H9 (cell line): ENCODE results near the gene VPS18. TPM values are rescaled to one million over a fixed set of nuclear protein-coding genes. Genes with fewer than 3 reads are reported as not detected.

Experiments
- DNase-seq: peaks from one replicate; pipeline ENCODE4 v3.0.0-alpha.2; 2017
- H2AFZ ChIP-seq: one replicate; pipeline ENCODE4 v1.6.1; 2013; ENCODE audit warnings: mild to moderate bottlenecking, low read length, control low read depth, moderate library complexity
- H2AK5ac ChIP-seq: 2 replicates; pipeline ENCODE4 v1.6.1; 2013; ENCODE audit warnings: low read length, control low read depth, mixed read lengths; ENCODE audit not compliant: insufficient read length
- H2BK120ac ChIP-seq: one replicate; pipeline ENCODE4 v1.6.1; 2013; ENCODE audit warnings: low read depth, mild to moderate bottlenecking, low read length, control low read depth, inconsistent platforms; ENCODE audit not compliant: poor library complexity, severe bottlenecking
- H2BK12ac ChIP-seq: 2 replicates; pipeline ENCODE4 v1.6.1; 2013; ENCODE audit warnings: low read length, control low read depth, mixed read lengths, low read depth; ENCODE audit not compliant: insufficient read length
- H2BK15ac ChIP-seq: 2 replicates; pipeline ENCODE4 v1.6.1; 2013; ENCODE audit warnings: low read depth, low read length, control low read depth
- H2BK20ac ChIP-seq: one replicate; pipeline ENCODE4 v1.6.1; 2013; ENCODE audit warnings: low read depth, mild to moderate bottlenecking, low read length, control low read depth, inconsistent platforms; ENCODE audit not compliant: poor library complexity, severe bottlenecking
- H2BK5ac ChIP-seq: 2 replicates; pipeline ENCODE4 v1.6.1; 2013; ENCODE audit warnings: low read length, control low read depth, mixed read lengths; ENCODE audit not compliant: insufficient read length
- H3K14ac ChIP-seq: 2 replicates; pipeline ENCODE4 v1.6.1; 2013; ENCODE audit warnings: low read length, control low read depth; ENCODE audit not compliant: insufficient read depth
- H3K18ac ChIP-seq: 2 replicates; pipeline ENCODE4 v1.6.1; 2013; ENCODE audit warnings: low read depth, mild to moderate bottlenecking, mixed read lengths, low read length, control low read depth; ENCODE audit not compliant: insufficient read length
- H3K23ac ChIP-seq: 2 replicates; pipeline ENCODE4 v1.6.1; 2013; ENCODE audit warnings: low read length, control low read depth, mixed read lengths, low read depth; ENCODE audit not compliant: insufficient read length
- H3K23me2 ChIP-seq: 2 replicates; pipeline ENCODE4 v1.6.1; 2013; ENCODE audit warnings: low read depth, mild to moderate bottlenecking, mixed read lengths, low read length, control low read depth; ENCODE audit not compliant: insufficient read length, poor library complexity, severe bottlenecking
- H3K27ac ChIP-seq: 2 replicates; pipeline ENCODE4 v1.5.1; 2013; ENCODE audit warnings: low read length, control low read depth, mixed read lengths, low read depth; ENCODE audit not compliant: insufficient read length
- H3K27me3 ChIP-seq: 2 replicates; pipeline ENCODE4 v1.6.1; 2013; ENCODE audit warnings: low read length, control low read depth, inconsistent platforms; ENCODE audit not compliant: insufficient read depth
- H3K4ac ChIP-seq: 2 replicates; pipeline ENCODE4 v1.6.1; 2013; ENCODE audit warnings: low read depth, mild to moderate bottlenecking, control low read depth, inconsistent platforms, low read length, moderate library complexity
- H3K4me1 ChIP-seq: 2 replicates; pipeline ENCODE4 v1.6.1; 2013; ENCODE audit warnings: low read length, control low read depth, inconsistent platforms; ENCODE audit not compliant: insufficient read depth
- H3K4me2 ChIP-seq: 2 replicates; pipeline ENCODE4 v1.6.1; 2013; ENCODE audit warnings: low read length, control low read depth, mixed read lengths; ENCODE audit not compliant: insufficient read length, insufficient read depth
- H3K56ac ChIP-seq: 2 replicates; pipeline ENCODE4 v1.6.1; 2013; ENCODE audit warnings: low read depth, mild to moderate bottlenecking, mixed read lengths, low read length, control low read depth; ENCODE audit not compliant: insufficient read length
- H3K79me1 ChIP-seq: 2 replicates; pipeline ENCODE4 v1.6.1; 2013; ENCODE audit warnings: low read depth, mild to moderate bottlenecking, moderate library complexity, low read length, control low read depth, inconsistent platforms; ENCODE audit not compliant: insufficient read depth, poor library complexity, severe bottlenecking
- H3K79me2 ChIP-seq: 2 replicates; pipeline ENCODE4 v1.6.1; 2013; ENCODE audit warnings: low read length, control low read depth, inconsistent platforms; ENCODE audit not compliant: insufficient read depth
- H3K9ac ChIP-seq: 2 replicates; pipeline ENCODE4 v1.6.1; 2013; ENCODE audit warnings: low read length, control low read depth, mixed read lengths; ENCODE audit not compliant: insufficient read length; ENCODE audit errors: extremely low read depth
- H3K9me3 ChIP-seq: one replicate; pipeline ENCODE4 v1.6.1; 2013; ENCODE audit warnings: low read depth, low read length, inconsistent platforms; ENCODE audit not compliant: control insufficient read depth
- H3T11ph ChIP-seq: one replicate; pipeline ENCODE4 v1.6.1; 2013; ENCODE audit warnings: mild to moderate bottlenecking, low read length, control low read depth, inconsistent platforms
- H4K20me1 ChIP-seq: one replicate; pipeline ENCODE4 v1.6.1; 2013; ENCODE audit not compliant: control insufficient read depth, insufficient read length, insufficient read depth
- H4K5ac ChIP-seq: 2 replicates; pipeline ENCODE4 v1.6.1; 2013; ENCODE audit warnings: low read depth, mild to moderate bottlenecking, mixed read lengths, low read length, control low read depth; ENCODE audit not compliant: insufficient read length
- H4K8ac ChIP-seq: replicated peaks from 2 replicates; pipeline ENCODE4 v1.6.1; 2013; ENCODE audit warnings: low read length, control low read depth, mixed read lengths, low read depth; ENCODE audit not compliant: insufficient read length
- H4K91ac ChIP-seq: 2 replicates; pipeline ENCODE4 v1.6.1; 2013; ENCODE audit warnings: low read depth, mild to moderate bottlenecking, moderate library complexity, mixed read lengths, low read length, control low read depth; ENCODE audit not compliant: insufficient read length
- H3K27ac Mint-ChIP-seq, 3 experiments: 2 replicates in 2 of 3; 3 replicates in 1 of 3; pipeline ENCODE4 v1.8.0; 2020 to 2021; ENCODE audit warnings: mixed read lengths in 3 of 3, mild to moderate bottlenecking in 1 of 3, moderate library complexity in 1 of 3
- H3K27me3 Mint-ChIP-seq: 2 replicates; pipeline ENCODE4 v1.8.0; 2021; ENCODE audit warnings: low read depth, mild to moderate bottlenecking, moderate library complexity, mixed read lengths
- H3K36me3 Mint-ChIP-seq, 3 experiments: 2 replicates in 2 of 3; 3 replicates in 1 of 3; pipeline ENCODE4 v1.8.0; 2020 to 2021; ENCODE audit warnings: low read depth in 3 of 3, mixed read lengths in 3 of 3; ENCODE audit not compliant: insufficient read depth in 1 of 3
- H3K4me1 Mint-ChIP-seq, 2 experiments: 2 replicates each; pipeline ENCODE4 v1.8.0; 2020; ENCODE audit warnings: mixed read lengths in 2 of 2
- H3K4me3 Mint-ChIP-seq, 2 experiments: 2 replicates in 1 of 2; 3 replicates in 1 of 2; pipeline ENCODE4 v1.8.0; 2020 to 2021; ENCODE audit warnings: mild to moderate bottlenecking in 2 of 2, mixed read lengths in 2 of 2, moderate library complexity in 1 of 2
- H3K9me3 Mint-ChIP-seq, 2 experiments: 2 replicates in 1 of 2; 3 replicates in 1 of 2; pipeline ENCODE4 v1.8.0; 2020; ENCODE audit warnings: mild to moderate bottlenecking in 2 of 2, mixed read lengths in 2 of 2, moderate library complexity in 1 of 2
- CTCF ChIP-seq: fragments of 200-600 bp; sonication (generic); conservative IDR thresholded peaks from 3 replicates; pipeline ENCODE4 v1.8.0; 2021; ENCODE audit warnings: antibody characterized with exemption, mild to moderate bottlenecking
- WGBS: extraction: QIAGEN DNeasy Blood & Tissue Kit; methylation state at CpG from one replicate; pipeline ENCODE4 v1.1.7; 2013; ENCODE audit warnings: missing lambda C conversion rate, low lambda C conversion rate, mixed read lengths; ENCODE audit not compliant: insufficient read length; ENCODE audit errors: extremely low coverage; 5-methylcytosine and 5-hydroxymethylcytosine counted together
- total RNA-seq: library from RNA; stranded (reverse); gene quantifications from 2 replicates; pipeline ENCODE4 v1.2.1, GENCODE V29; 2021

Gene VPS18
- total RNA-seq, 1 experiment from 2014 or later: 45.0 TPM

- Histone ChIP-seq H3K23me2 (peaks cover 3% of the 10 kb centered on the region), H2BK15ac (no peak overlapping the region), H2BK12ac (no peak overlapping the region), H3K27me3 (no peaks in the 10 kb centered on the region), H4K91ac (no peak overlapping the region), H3K9me3 (no peaks in the 10 kb centered on the region), H3K4me1 (no peaks in the 10 kb centered on the region; the same call in 1 of the 2 replicates), H3K4ac (no peak overlapping the region), H3K4me2 (peak overlapping the region; percentile 92), H3K79me2 (no peaks in the 10 kb centered on the region), H4K20me1 (no peaks in the 10 kb centered on the region), H3K27ac (no peak overlapping the region), H2BK20ac (no peak overlapping the region), H4K8ac (no peak overlapping the region), H4K5ac (no peak overlapping the region), H2AFZ (no peak overlapping the region), H2AK5ac (no peak overlapping the region), H3K79me1 (no peaks in the 10 kb centered on the region), H3T11ph (no peak overlapping the region), H3K23ac (no peak overlapping the region), H3K18ac (no peak overlapping the region), H2BK5ac (no peak overlapping the region), H2BK120ac (no peak overlapping the region), H3K56ac (no peak overlapping the region), H3K9ac (no peak overlapping the region), H3K14ac (no peak overlapping the region)
- H3K27ac Mint-ChIP-seq: 0 out of 7 replicates have a peak overlapping the region, but pooled peaks of 1 of the 3 experiments have one; percentile 20
- H3K4me3 Mint-ChIP-seq: peak overlapping the region; percentile 76 to 84
- no peak for DNase-seq
- H3K36me3 Mint-ChIP-seq: no peaks in the 10 kb centered on the region
- TF ChIP-seq CTCF: no peak
- H3K27me3 Mint-ChIP-seq: peaks cover 2% of the 10 kb centered on the region
- WGBS: no CpG with 5 or more reads among the region's 33 CpGs
- no peaks in the 10 kb centered on the region; a peak in 1 of 5 replicates for H3K9me3 Mint-ChIP-seq
- H3K4me1 Mint-ChIP-seq: peaks cover 23 to 38% of the 10 kb centered on the region in 2 experiments
These were observed 21.2 kb upstream of the VPS18 start for GRCh38 chr15:40872791-40873693.
